Panc1 (cell line): ENCODE measurements around the gene JAG1. TPM values are rescaled to one million over a fixed set of nuclear protein-coding genes. Genes with fewer than 3 reads are reported as not detected.

Source experiments
- ATAC-seq: fragments of 200-7000 bp; cut with Tn5 transposase; 2 replicates; pipeline ENCODE4 v1.9.1; 2020; ENCODE audit warnings: mild to moderate bottlenecking, moderate library complexity
- BruUV-seq: library from RNA; stranded (reverse); fragments of 400-500 nt; replicated peaks from 2 replicates; lab custom pipeline; 2021; lab: Mats Ljungman, UMichigan
- CTCF ChIA-PET: fragments of 300-600 bp; sonication (Branson Sonifier 250); formaldehyde crosslinking; loops from one replicate; lab custom pipeline; 2022; ENCODE audit warnings: antibody characterized with exemption; lab: Charles Lee
- POLR2A ChIA-PET: fragments of 300-600 bp; sonication (Branson Sonifier 250); formaldehyde crosslinking; loops from one replicate; lab custom pipeline; 2022; ENCODE audit warnings: antibody characterized with exemption; lab: Charles Lee
- DNase-seq: peaks from one replicate; pipeline ENCODE4 v3.0.0-alpha.2; 2010; ENCODE audit warnings: low read depth, low spot score
- H3K27ac ChIP-seq: 2 replicates; pipeline ENCODE4 v1.5.1; 2011; ENCODE audit warnings: mild to moderate bottlenecking, low read length, inconsistent platforms
- H3K27me3 ChIP-seq: fragments of 200-500 bp; sonication (Bioruptor generic); 2 replicates; pipeline ENCODE4 v1.6.0; 2014; ENCODE audit warnings: low read length, inconsistent platforms; ENCODE audit not compliant: control insufficient read depth, insufficient read depth
- H3K36me3 ChIP-seq: fragments of 200-500 bp; sonication (Bioruptor generic); 2 replicates; pipeline ENCODE4 v1.5.1; 2014; ENCODE audit warnings: inconsistent platforms, mild to moderate bottlenecking, low read length, moderate library complexity; ENCODE audit not compliant: control insufficient read depth, insufficient read depth
- H3K4me1 ChIP-seq: 2 replicates; pipeline ENCODE4 v1.5.1; 2011; ENCODE audit warnings: inconsistent platforms, mild to moderate bottlenecking, low read length, moderate library complexity; ENCODE audit not compliant: control insufficient read depth, insufficient read depth
- H3K4me3 ChIP-seq, 2 experiments: 2 replicates each; pipeline ENCODE4 v1.5.1; 2011 to 2012; ENCODE audit warnings: low read depth in 2 of 2, low read length in 2 of 2, mild to moderate bottlenecking in 2 of 2, inconsistent platforms in 1 of 2, moderate library complexity in 1 of 2
- H3K9me3 ChIP-seq: fragments of 200-500 bp; sonication (Bioruptor generic); 2 replicates; pipeline ENCODE4 v1.5.1; 2014; ENCODE audit warnings: low read depth, mild to moderate bottlenecking, inconsistent platforms, low read length, moderate library complexity; ENCODE audit not compliant: control insufficient read depth, insufficient read depth
- CTCF ChIP-seq: fragments of 450-650 bp; IDR thresholded peaks from 2 replicates; pipeline ENCODE4 v1.5.1; 2017; ENCODE audit warnings: mild to moderate bottlenecking
- POLR2AphosphoS5 ChIP-seq: IDR thresholded peaks from 2 replicates; pipeline ENCODE4 v1.6.1; 2012; ENCODE audit warnings: mild to moderate bottlenecking, low read depth, low read length, moderate library complexity
- REST ChIP-seq, 2 experiments: IDR thresholded peaks; 2 replicates each; pipeline ENCODE4 v1.6.1; 2011 to 2012; ENCODE audit warnings: low read depth in 2 of 2, control low read depth in 1 of 2, low read length in 1 of 2, mild to moderate bottlenecking in 1 of 2, moderate library complexity in 1 of 2; ENCODE audit not compliant: insufficient read depth in 1 of 2
- SIN3A ChIP-seq: IDR thresholded peaks from 2 replicates; pipeline ENCODE4 v1.6.1; 2012; ENCODE audit warnings: low read depth, mild to moderate bottlenecking, low read length, moderate library complexity, borderline replicate concordance; ENCODE audit not compliant: insufficient read depth
- TCF7L2 ChIP-seq: IDR thresholded peaks from 2 replicates; pipeline ENCODE4 v1.6.1; 2011; ENCODE audit warnings: mild to moderate bottlenecking, low read depth, low read length, inconsistent platforms
- in situ Hi-C: cut with HindIII; loops from 2 replicates; pipeline ENCODE4 v1.10.0; 2016; ENCODE audit warnings: low sequenced_read_pairs, low pct_unique_long_range_greater_than_20kb
- intact Hi-C: fragments of 100-400 bp; cut with micrococcal nuclease; formaldehyde crosslinking; loops from one replicate; pipeline ENCODE4 v1.10.0; 2022; ENCODE audit not compliant: unreplicated experiment
- total RNA-seq: library from RNA; stranded (reverse); gene quantifications from one replicate; pipeline ENCODE4 v1.2.1, GENCODE V29; 2021; ENCODE audit not compliant: unreplicated experiment

Gene JAG1
- total RNA-seq, 1 experiment from 2014 or later = 21.2 TPM

- intact Hi-C loops = no loop called here
- ATAC-seq = no peak
- Histone ChIP-seq H3K27me3 (no peaks in the 10 kb centered on the region), H3K27ac (no peak overlapping the region), H3K9me3 (no peaks in the 10 kb centered on the region), H3K4me1 (no peaks in the 10 kb centered on the region), H3K4me3 (no peak overlapping the region), H3K36me3 (no peaks in the 10 kb centered on the region)
- in situ Hi-C loops = no loop called here
- POLR2A ChIA-PET = no interaction called here
- BruUV-seq = no TSS peak
- TF ChIP-seq SIN3A (no peak), TCF7L2 (no peak), CTCF (no peak), REST (IDR thresholded peaks at IDR 0.05; ENCODE audit: insufficient read depth in 1 of 2, low read depth in 2 of 2, low read length in 1 of 2) (no peak)
- CTCF ChIA-PET = interaction anchor here (0.6 kb wide), 1 partner anchor 55 kb away, joined by 10 read pairs; no protein-coding TSS in a partner anchor
- DNase-seq = no peak
Observed at GRCh38 chr20:10621149-10621548, 52.6 kb downstream of the JAG1 start.

- Histone ChIP-seq H3K9me3 (no peaks in the 10 kb centered on the region), H3K36me3 (no peaks in the 10 kb centered on the region), H3K4me1 (no peaks in the 10 kb centered on the region), H3K27me3 (no peaks in the 10 kb centered on the region), H3K4me3 (no peak overlapping the region), H3K27ac (no peak overlapping the region)
- TF ChIP-seq REST (IDR thresholded peaks at IDR 0.05; ENCODE audit: insufficient read depth in 1 of 2, low read depth in 2 of 2, low read length in 1 of 2) = no peak
- TF ChIP-seq POLR2AphosphoS5 = no peak
- no peak for TF ChIP-seq TCF7L2
- no peak for TF ChIP-seq CTCF
- TF ChIP-seq SIN3A = no peak
- POLR2A ChIA-PET = no interaction called here
- DNase-seq (peak; percentile 47), ATAC-seq (no peak)
- in situ Hi-C loops (no loop called here), intact Hi-C loops (no loop called here)
- no TSS peak for BruUV-seq
- CTCF ChIA-PET = no interaction called here
Observed at GRCh38 chr20:10619427-10619826, 54.4 kb downstream of the JAG1 start.
